CD4-positive, CD25-positive, alpha-beta regulatory T cell (primary cell): ENCODE measurements around the gene GLOD5. TPM values are rescaled to one million over a fixed set of nuclear protein-coding genes. Genes with fewer than 3 reads are reported as not detected.
A peak's percentile ranks its signal among the peaks of the same experiment; 100 is the strongest.

Experiments used
- ATAC-seq, 2 donors: fragments of 150-1000 bp; cut with Tn5 transposase; one replicate each; pipeline ENCODE4 v1.10.0; 2021; ENCODE audit warnings: low read depth in 2 of 2, moderate number of reproducible peaks in 2 of 2, moderate library complexity in 1 of 2
- DNase-seq, 3 donors: peaks; one replicate each; pipeline versions ENCODE4 v3.0.0 to v3.0.0-alpha.2; 2012 to 2022; ENCODE audit warnings: mixed read lengths in 1 of 3
- H3K27ac ChIP-seq: one replicate; pipeline ENCODE4 v1.7.0; 2013; ENCODE audit warnings: mild to moderate bottlenecking, low read length; ENCODE audit not compliant: insufficient read depth, poor library complexity, severe bottlenecking
- H3K27me3 ChIP-seq: one replicate; pipeline ENCODE4 v1.7.0; 2013; ENCODE audit warnings: low read length; ENCODE audit not compliant: control insufficient read depth, insufficient read depth
- H3K36me3 ChIP-seq: one replicate; pipeline ENCODE4 v1.7.0; 2013; ENCODE audit warnings: mild to moderate bottlenecking, low read length, moderate library complexity; ENCODE audit not compliant: control insufficient read depth, insufficient read depth
- H3K4me1 ChIP-seq: 2 replicates; pipeline ENCODE4 v1.7.0; 2013; ENCODE audit warnings: mild to moderate bottlenecking, low read length; ENCODE audit not compliant: insufficient read depth, control insufficient read depth, poor library complexity, severe bottlenecking
- H3K4me3 ChIP-seq: one replicate; pipeline ENCODE4 v1.7.0; 2013; ENCODE audit warnings: low read depth, mild to moderate bottlenecking, low read length, moderate library complexity
- H3K9me3 ChIP-seq, 2 experiments: 1 replicate in 1 of 2; 2 replicates in 1 of 2; pipeline ENCODE4 v1.7.0; 2013; ENCODE audit warnings: low read length in 2 of 2, mild to moderate bottlenecking in 1 of 2, moderate library complexity in 1 of 2; ENCODE audit not compliant: control insufficient read depth in 2 of 2
- H3K27ac Mint-ChIP-seq, 3 donors: one replicate each; pipeline ENCODE4 v1.8.0; 2020 to 2022; ENCODE audit warnings: mild to moderate bottlenecking in 3 of 3, mixed read lengths in 3 of 3, moderate library complexity in 2 of 3
- H3K27me3 Mint-ChIP-seq: one replicate; pipeline ENCODE4 v1.8.0; 2022; ENCODE audit warnings: mild to moderate bottlenecking, mixed read lengths
- H3K36me3 Mint-ChIP-seq: one replicate; pipeline ENCODE4 v1.8.0; 2020; ENCODE audit warnings: mixed read lengths
- H3K4me1 Mint-ChIP-seq, 4 donors: one replicate each; pipeline ENCODE4 v1.8.0; 2020 to 2022; ENCODE audit warnings: mixed read lengths in 4 of 4, mild to moderate bottlenecking in 1 of 4
- H3K4me3 Mint-ChIP-seq, 4 donors: one replicate each; pipeline ENCODE4 v1.8.0; 2020 to 2022; ENCODE audit warnings: mild to moderate bottlenecking in 4 of 4, mixed read lengths in 4 of 4, moderate library complexity in 3 of 4
- H3K9me3 Mint-ChIP-seq, 7 donors: one replicate each; pipeline ENCODE4 v1.8.0; 2020 to 2022; ENCODE audit warnings: mixed read lengths in 7 of 7, mild to moderate bottlenecking in 3 of 7, moderate library complexity in 2 of 7
- polyA plus RNA-seq, 4 donors: library from polyadenylated mRNA; unstranded; fragments of 300-500 nt; fragmentation: Illumina TruSeq; gene quantifications; one replicate each; pipeline ENCODE4 v1.2.3, GENCODE V29; 2021
- total RNA-seq: library from RNA; stranded (reverse); gene quantifications from one replicate; pipeline ENCODE4 v1.2.3, GENCODE V29; 2022

The GLOD5 gene
- total RNA-seq (not detected), polyA plus RNA-seq (not detected)

GRCh38 chrX:48761674-48762471 is at the start of gene GLOD5:
TSS of gene GLOD5 (plus strand) at chrX:48761747. CDS start at chrX:48761791, 44 bp downstream.
- Histone ChIP-seq H3K4me3 (no peak within 1 kb of the TSS), H3K27ac (no peak within 1 kb of the TSS), H3K4me1 (no peaks in the 10 kb centered on the region), H3K36me3 (no peaks in the 10 kb centered on the region), H3K27me3 (no peaks in the 10 kb centered on the region), H3K9me3 (no peaks in the 10 kb centered on the region)
- peak within 1 kb of the TSS in 1 of 3 donors; percentile 71 for H3K27ac Mint-ChIP-seq
- H3K4me1 Mint-ChIP-seq = peaks cover 0 to 4% (median 0%) of the 10 kb centered on the region in 4 donors
- no peaks in the 10 kb centered on the region for H3K27me3 Mint-ChIP-seq
- H3K4me3 Mint-ChIP-seq = no peak within 1 kb of the TSS
- no peaks in the 10 kb centered on the region for H3K36me3 Mint-ChIP-seq
- ATAC-seq = no peak
- no peaks in the 10 kb centered on the region for H3K9me3 Mint-ChIP-seq
- DNase-seq = peak in 1 of 3 donors; percentile 58

- no peaks in the 10 kb centered on the region for H3K27me3 ChIP-seq
- peak overlapping the region; percentile 53 for H3K4me3 ChIP-seq
- ATAC-seq = no peak
- H3K27ac ChIP-seq = peak overlapping the region; percentile 61
- DNase-seq = peak in 1 of 3 donors; percentile 30
- no peaks in the 10 kb centered on the region for H3K36me3 Mint-ChIP-seq
- H3K36me3 ChIP-seq = peaks cover 2% of the 10 kb centered on the region
- no peaks in the 10 kb centered on the region for H3K9me3 ChIP-seq
- H3K27me3 Mint-ChIP-seq = no peaks in the 10 kb centered on the region
- no peaks in the 10 kb centered on the region for H3K9me3 Mint-ChIP-seq
- H3K4me1 ChIP-seq = peaks cover 50% of the 10 kb centered on the region
- peak overlapping the region in 3 of 4 donors; percentile 48 to 77 (median 66) for H3K4me3 Mint-ChIP-seq
- H3K4me1 Mint-ChIP-seq = peaks cover 15 to 68% (median 43%) of the 10 kb centered on the region in 4 donors
- peak overlapping the region; percentile 87 to 92 (median 91) for H3K27ac Mint-ChIP-seq
Measured at GRCh38 chrX:48711929-48712505, 49.5 kb upstream of the GLOD5 start.

- no peaks in the 10 kb centered on the region for H3K27me3 ChIP-seq
- ATAC-seq = peak; percentile 20 to 27
- no peaks in the 10 kb centered on the region for H3K9me3 ChIP-seq
- Mint-ChIP-seq H3K27ac (peak overlapping the region; percentile 87 to 92 (median 91)), H3K4me1 (peaks cover 15 to 75% (median 46%) of the 10 kb centered on the region in 4 donors), H3K9me3 (no peaks in the 10 kb centered on the region), H3K4me3 (peak overlapping the region; percentile 48 to 77 (median 67)), H3K27me3 (no peaks in the 10 kb centered on the region), H3K36me3 (no peaks in the 10 kb centered on the region)
- DNase-seq = peak in 2 of 3 donors; percentile 26 to 62
- peak overlapping the region; percentile 53 for H3K4me3 ChIP-seq
- peaks cover 50% of the 10 kb centered on the region for H3K4me1 ChIP-seq
- H3K27ac ChIP-seq = peak overlapping the region; percentile 61
- no peaks in the 10 kb centered on the region for H3K36me3 ChIP-seq
Measured at GRCh38 chrX:48713847-48714246, 47.7 kb upstream of the GLOD5 start.

- peak overlapping the region; percentile 53 for H3K4me3 ChIP-seq
- H3K9me3 Mint-ChIP-seq = no peaks in the 10 kb centered on the region
- H3K27me3 Mint-ChIP-seq = no peaks in the 10 kb centered on the region
- H3K27ac Mint-ChIP-seq = peak overlapping the region; percentile 87 to 92 (median 91)
- peak in 2 of 3 donors; percentile 11 to 59 for DNase-seq
- H3K36me3 ChIP-seq = no peaks in the 10 kb centered on the region
- peaks cover 50% of the 10 kb centered on the region for H3K4me1 ChIP-seq
- H3K9me3 ChIP-seq = no peaks in the 10 kb centered on the region
- H3K27me3 ChIP-seq = no peaks in the 10 kb centered on the region
- peak overlapping the region; percentile 61 for H3K27ac ChIP-seq
- H3K4me3 Mint-ChIP-seq = peak overlapping the region in 2 of 4 donors; percentile 0 to 77
- ATAC-seq = peak; percentile 3 to 26
- peaks cover 15 to 78% (median 48%) of the 10 kb centered on the region in 4 donors for H3K4me1 Mint-ChIP-seq
- H3K36me3 Mint-ChIP-seq = no peaks in the 10 kb centered on the region
Measured at GRCh38 chrX:48714573-48714972, 47.0 kb upstream of the GLOD5 start.

GRCh38 chrX:48715072-48715471 is 46.5 kb upstream of the GLOD5 start:
- Mint-ChIP-seq H3K27ac (peak overlapping the region; percentile 87 to 92 (median 91)), H3K9me3 (no peaks in the 10 kb centered on the region), H3K27me3 (no peaks in the 10 kb centered on the region), H3K4me1 (peaks cover 15 to 78% (median 48%) of the 10 kb centered on the region in 4 donors), H3K4me3 (peak overlapping the region in 2 of 4 donors; percentile 2 to 77), H3K36me3 (no peaks in the 10 kb centered on the region)
- Histone ChIP-seq H3K4me1 (peaks cover 50% of the 10 kb centered on the region), H3K36me3 (no peaks in the 10 kb centered on the region), H3K27me3 (no peaks in the 10 kb centered on the region), H3K27ac (peak overlapping the region; percentile 61), H3K9me3 (no peaks in the 10 kb centered on the region), H3K4me3 (no peak overlapping the region)
- ATAC-seq (peak in 1 of 2 donors; percentile 6), DNase-seq (peak in 1 of 3 donors; percentile 9)

- Histone ChIP-seq H3K4me1 (peaks cover 49% of the 10 kb centered on the region), H3K27ac (peak overlapping the region; percentile 14), H3K36me3 (no peaks in the 10 kb centered on the region), H3K9me3 (no peaks in the 10 kb centered on the region), H3K4me3 (no peak overlapping the region), H3K27me3 (no peaks in the 10 kb centered on the region)
- Mint-ChIP-seq H3K9me3 (no peaks in the 10 kb centered on the region), H3K27me3 (no peaks in the 10 kb centered on the region), H3K4me1 (peaks cover 15 to 74% (median 44%) of the 10 kb centered on the region in 4 donors), H3K36me3 (no peaks in the 10 kb centered on the region), H3K4me3 (no peak overlapping the region), H3K27ac (peak overlapping the region; percentile 83 to 92 (median 87))
- ATAC-seq (no peak), DNase-seq (no peak)
Measured at GRCh38 chrX:48715876-48716502, 45.6 kb upstream of the GLOD5 start.

- no peaks in the 10 kb centered on the region for H3K36me3 ChIP-seq
- H3K4me3 Mint-ChIP-seq = no peak overlapping the region
- DNase-seq (no peak), ATAC-seq (no peak)
- H3K27ac ChIP-seq = no peak overlapping the region
- peaks cover under 1 to 38% (median 12%) of the 10 kb centered on the region in 4 donors for H3K4me1 Mint-ChIP-seq
- no peak overlapping the region for H3K4me3 ChIP-seq
- no peak overlapping the region for H3K27ac Mint-ChIP-seq
- H3K27me3 ChIP-seq = no peaks in the 10 kb centered on the region
- no peaks in the 10 kb centered on the region for H3K27me3 Mint-ChIP-seq
- H3K9me3 ChIP-seq = no peaks in the 10 kb centered on the region
- peaks cover 12% of the 10 kb centered on the region for H3K4me1 ChIP-seq
- H3K36me3 Mint-ChIP-seq = no peaks in the 10 kb centered on the region
- no peaks in the 10 kb centered on the region for H3K9me3 Mint-ChIP-seq
Measured at GRCh38 chrX:48719958-48720357, 41.6 kb upstream of the GLOD5 start.
